Endothelial cell of umbilical vein (primary cell): ENCODE results near the gene MOB3B. TPM values are rescaled to one million over a fixed set of nuclear protein-coding genes. Genes with fewer than 3 reads are reported as not detected.

Experiments
- BruUV-seq: library from RNA; stranded (reverse); fragments of 400-500 nt; replicated peaks from 2 replicates; lab custom pipeline; 2021; lab: Mats Ljungman, UMichigan
- CTCF ChIA-PET: fragments of 300-600, 350-600 bp; sonication (Branson Sonifier 250); formaldehyde crosslinking; loops from one replicate; lab custom pipeline; 2021; ENCODE audit warnings: antibody characterized with exemption, inconsistent platforms; lab: Charles Lee
- POLR2A ChIA-PET: fragments of 300-600, 350-600 bp; sonication (Branson Sonifier 250); formaldehyde crosslinking; loops from one replicate; lab custom pipeline; 2021; ENCODE audit warnings: antibody characterized with exemption, inconsistent platforms; lab: Charles Lee
- DNase-seq: peaks from one replicate; pipeline ENCODE4 v3.0.0-alpha.2; 2011; ENCODE audit warnings: low read depth, low spot score
- FAIRE-seq: peaks from 2 replicates; lab custom pipeline; 2011; peaks lifted over from hg19 to GRCh38; lab: Jason Lieb, UNC
- H2AFZ ChIP-seq: 2 replicates; pipeline ENCODE4 v1.6.0; 2012; ENCODE audit warnings: low read depth, low read length, control low read depth, inconsistent platforms
- H3K27ac ChIP-seq: 2 replicates; pipeline ENCODE4 v1.5.1; 2011; ENCODE audit warnings: low read depth, mild to moderate bottlenecking, control low read depth, low read length, moderate library complexity; ENCODE audit not compliant: insufficient read depth
- H3K27me3 ChIP-seq, 2 experiments: 2 replicates each; pipeline versions ENCODE4 v1.6.0 to v1.6.1; 2011; ENCODE audit warnings: low read length in 2 of 2, mixed read lengths in 1 of 2; ENCODE audit not compliant: control insufficient read depth in 2 of 2, insufficient read depth in 2 of 2
- H3K36me3 ChIP-seq, 2 experiments: 2 replicates in 1 of 2; 3 replicates in 1 of 2; pipeline ENCODE4 v1.5.1; 2011; ENCODE audit warnings: low read length in 2 of 2, mild to moderate bottlenecking in 1 of 2, moderate library complexity in 1 of 2; ENCODE audit not compliant: control insufficient read depth in 2 of 2, insufficient read depth in 2 of 2; ENCODE audit errors: extremely low read depth in 1 of 2
- H3K4me1 ChIP-seq: 3 replicates; pipeline ENCODE4 v1.5.1; 2011; ENCODE audit warnings: mild to moderate bottlenecking, low read length; ENCODE audit not compliant: control insufficient read depth, insufficient read depth; ENCODE audit errors: extremely low read depth
- H3K4me2 ChIP-seq: 2 replicates; pipeline ENCODE4 v1.6.1; 2011; ENCODE audit warnings: low read length, control low read depth, mixed read lengths; ENCODE audit not compliant: insufficient read depth
- H3K4me3 ChIP-seq, 3 experiments: fragments of 200-600 bp in 1 of 3; sonication (generic), shearing (Covaris generic) in 1 of 3; replicated peaks in 1 of 3; 2 replicates each; pipeline ENCODE4 v1.5.1; 2011 to 2016; ENCODE audit warnings: control low read depth in 3 of 3, low read length in 3 of 3, mild to moderate bottlenecking in 2 of 3, inconsistent platforms in 1 of 3, low read depth in 1 of 3, moderate library complexity in 1 of 3; ENCODE audit not compliant: insufficient read depth in 1 of 3
- H3K79me2 ChIP-seq: 2 replicates; pipeline ENCODE4 v1.6.0; 2012; ENCODE audit warnings: low read length, inconsistent platforms; ENCODE audit not compliant: control insufficient read depth, insufficient read depth
- H3K9ac ChIP-seq: replicated peaks from 2 replicates; pipeline ENCODE3; 2011; ENCODE audit warnings: low read length, control low read depth; ENCODE audit not compliant: insufficient read depth; ENCODE audit errors: extremely low read depth
- H3K9me1 ChIP-seq: replicated peaks from 3 replicates; pipeline ENCODE4 v1.6.0; 2011; ENCODE audit warnings: mild to moderate bottlenecking, low read length; ENCODE audit not compliant: control insufficient read depth, insufficient read depth; ENCODE audit errors: extremely low read depth
- H3K9me3 ChIP-seq: replicated peaks from 2 replicates; pipeline ENCODE4 v1.5.1; 2012; ENCODE audit warnings: low read length, inconsistent platforms; ENCODE audit not compliant: control insufficient read depth, insufficient read depth
- H4K20me1 ChIP-seq: replicated peaks from 2 replicates; pipeline ENCODE3; 2011; ENCODE audit warnings: mild to moderate bottlenecking, low read length; ENCODE audit not compliant: control insufficient read depth, insufficient read depth; ENCODE audit errors: extremely low read depth
- EZH2 ChIP-seq: IDR thresholded peaks from 2 replicates; pipeline ENCODE4 v1.6.1; 2012; ENCODE audit warnings: borderline replicate concordance, low read depth, mild to moderate bottlenecking, moderate library complexity, low read length, inconsistent platforms; ENCODE audit not compliant: severe bottlenecking
- FOS ChIP-seq: IDR thresholded peaks from 2 replicates; pipeline ENCODE4 v1.6.1; 2011; ENCODE audit warnings: mild to moderate bottlenecking, low read length, moderate library complexity, borderline replicate concordance; ENCODE audit not compliant: insufficient read depth
- GATA2 ChIP-seq: IDR thresholded peaks from 2 replicates; pipeline ENCODE4 v1.7.0; 2011; ENCODE audit warnings: low read depth, mild to moderate bottlenecking, moderate library complexity, mixed read lengths, low read length; ENCODE audit not compliant: insufficient read length, insufficient read depth
- JUN ChIP-seq: IDR thresholded peaks from 2 replicates; pipeline ENCODE4 v1.6.1; 2011; ENCODE audit warnings: borderline replicate concordance, low read depth; ENCODE audit not compliant: insufficient read length, insufficient read depth
- MAX ChIP-seq: IDR thresholded peaks from 2 replicates; pipeline ENCODE4 v1.6.1; 2011; ENCODE audit not compliant: insufficient read depth, insufficient read length
- MYC ChIP-seq: IDR thresholded peaks from one replicate; pipeline ENCODE4 v1.6.1; 2011; ENCODE audit warnings: mild to moderate bottlenecking, low read depth, low read length
- POLR2A ChIP-seq: IDR thresholded peaks from 2 replicates; pipeline ENCODE4 v1.6.1; 2012; ENCODE audit warnings: low read depth, mild to moderate bottlenecking, control low read depth, low read length
- POLR2AphosphoS5 ChIP-seq: IDR thresholded peaks from 2 replicates; pipeline ENCODE4 v1.6.1; 2012; ENCODE audit warnings: low read depth, mild to moderate bottlenecking, control low read depth, low read length, moderate library complexity; ENCODE audit not compliant: insufficient read depth
- dilution Hi-C: fragments of 300-500 bp; cut with MboI; formaldehyde crosslinking; loops from one replicate; pipeline ENCODE4 v1.15.0; 2019; ENCODE audit warnings: low sequenced_read_pairs; ENCODE audit not compliant: extremely low pct_ligation_motif_present
- intact Hi-C: fragments of 100-400 bp; cut with micrococcal nuclease; formaldehyde crosslinking; loops from one replicate; pipeline ENCODE4 v1.10.0; 2022
- polyA plus RNA-seq, 4 experiments: library from polyadenylated mRNA; depleted of rRNA in 3 of 4; stranded (reverse) in 3 of 4; unstranded in 1 of 4; fragments of >200 nt; gene quantifications; 2 replicates each; pipeline versions ENCODE4 v1.2.1 to v1.2.3, GENCODE V29; 2011 to 2012; ENCODE audit warnings: missing spikeins in 1 of 4
- total RNA-seq: library from RNA; stranded (reverse); gene quantifications from 2 replicates; pipeline ENCODE4 v1.2.3, GENCODE V29; 2021
- TF ChIP-seq, protein P1 (sequence below), 2 donors: IDR thresholded peaks; 1 replicate in 1 of 2; 2 replicates in 1 of 2; pipeline ENCODE4 v1.5.1; 2011; ENCODE audit warnings: low read length in 2 of 2, mild to moderate bottlenecking in 2 of 2, moderate library complexity in 2 of 2, control low read depth in 1 of 2, inconsistent platforms in 1 of 2, low read depth in 1 of 2; ENCODE audit not compliant: insufficient read depth in 1 of 2; ENCODE audit errors: extremely low read depth in 1 of 2

MOB3B gene
- total and polyA plus RNA-seq, 2 donors (not counting 3 experiments of a cell fraction or from before 2014, with no cell fraction given) = 0.03 TPM; not detected in 1

- DNase-seq (no peak), FAIRE-seq (no peak)
- dilution Hi-C loops (no loop called here), intact Hi-C loops (no loop called here)
- no peaks in the 10 kb centered on the region for H4K20me1 ChIP-seq
- no peak overlapping the region for H2AFZ ChIP-seq
- H3K9me1 ChIP-seq = no peaks in the 10 kb centered on the region
- H3K4me2 ChIP-seq = no peak overlapping the region
- no TSS peak for BruUV-seq
- ChIA-PET POLR2A (no interaction called here), CTCF (no interaction called here)
- H3K79me2 ChIP-seq = no peaks in the 10 kb centered on the region
- H3K27me3 ChIP-seq = no peaks in the 10 kb centered on the region
- TF ChIP-seq EZH2 (no peak), GATA2 (no peak), POLR2A (no peak), FOS (no peak), MYC (no peak), JUN (no peak), MAX (no peak), POLR2AphosphoS5 (no peak)
- TF ChIP-seq, protein P1, sequence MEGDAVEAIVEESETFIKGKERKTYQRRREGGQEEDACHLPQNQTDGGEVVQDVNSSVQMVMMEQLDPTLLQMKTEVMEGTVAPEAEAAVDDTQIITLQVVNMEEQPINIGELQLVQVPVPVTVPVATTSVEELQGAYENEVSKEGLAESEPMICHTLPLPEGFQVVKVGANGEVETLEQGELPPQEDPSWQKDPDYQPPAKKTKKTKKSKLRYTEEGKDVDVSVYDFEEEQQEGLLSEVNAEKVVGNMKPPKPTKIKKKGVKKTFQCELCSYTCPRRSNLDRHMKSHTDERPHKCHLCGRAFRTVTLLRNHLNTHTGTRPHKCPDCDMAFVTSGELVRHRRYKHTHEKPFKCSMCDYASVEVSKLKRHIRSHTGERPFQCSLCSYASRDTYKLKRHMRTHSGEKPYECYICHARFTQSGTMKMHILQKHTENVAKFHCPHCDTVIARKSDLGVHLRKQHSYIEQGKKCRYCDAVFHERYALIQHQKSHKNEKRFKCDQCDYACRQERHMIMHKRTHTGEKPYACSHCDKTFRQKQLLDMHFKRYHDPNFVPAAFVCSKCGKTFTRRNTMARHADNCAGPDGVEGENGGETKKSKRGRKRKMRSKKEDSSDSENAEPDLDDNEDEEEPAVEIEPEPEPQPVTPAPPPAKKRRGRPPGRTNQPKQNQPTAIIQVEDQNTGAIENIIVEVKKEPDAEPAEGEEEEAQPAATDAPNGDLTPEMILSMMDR (IDR thresholded peaks at IDR 0.05; ENCODE audit: extremely low read depth in 1 of 2, insufficient read depth in 1 of 2, low read depth in 1 of 2, low read length in 2 of 2) = no peak
- no peaks in the 10 kb centered on the region for H3K9me3 ChIP-seq
- H3K4me3 ChIP-seq = no peak overlapping the region
- H3K9ac ChIP-seq = no peak overlapping the region
- no peak overlapping the region for H3K27ac ChIP-seq
- no peaks in the 10 kb centered on the region for H3K4me1 ChIP-seq
- no peaks in the 10 kb centered on the region for H3K36me3 ChIP-seq
Observed at GRCh38 chr9:27414220-27414761, 115.3 kb downstream of the MOB3B start.
